GM12891 (cell line): Measurements from ENCODE around the gene CEND1.

ENCODE experiments used
- DNase-seq: peaks from one replicate; pipeline ENCODE4 v3.0.0; 2011; ENCODE audit warnings: low spot score; ENCODE audit not compliant: insufficient read length
- FAIRE-seq: peaks from 2 replicates; lab custom pipeline; 2011; peaks lifted over from hg19 to GRCh38; lab: Jason Lieb, UNC
- PAX5 ChIP-seq: IDR thresholded peaks from 2 replicates; pipeline ENCODE4 v1.6.1; 2011; ENCODE audit warnings: low read length, moderate library complexity, mild to moderate bottlenecking; ENCODE audit not compliant: insufficient read depth, severe bottlenecking
- POLR2A ChIP-seq: IDR thresholded peaks from 2 replicates; pipeline ENCODE4 v1.6.1; 2011; ENCODE audit warnings: low read depth, low read length, control low read depth
- POLR2AphosphoS5 ChIP-seq: IDR thresholded peaks from 2 replicates; pipeline ENCODE4 v1.6.1; 2011; ENCODE audit warnings: low read depth, low read length, control low read depth
- POU2F2 ChIP-seq: IDR thresholded peaks from 2 replicates; pipeline ENCODE4 v1.6.1; 2011; ENCODE audit warnings: low read depth, mild to moderate bottlenecking, control low read depth, low read length, moderate library complexity
- SPI1 ChIP-seq: IDR thresholded peaks from 2 replicates; pipeline ENCODE4 v1.6.1; 2011; ENCODE audit warnings: low read depth, low read length, control low read depth
- TAF1 ChIP-seq: IDR thresholded peaks from 2 replicates; pipeline ENCODE4 v1.6.1; 2011; ENCODE audit warnings: low read depth, low read length, control low read depth

CEND1 gene

DNA sequence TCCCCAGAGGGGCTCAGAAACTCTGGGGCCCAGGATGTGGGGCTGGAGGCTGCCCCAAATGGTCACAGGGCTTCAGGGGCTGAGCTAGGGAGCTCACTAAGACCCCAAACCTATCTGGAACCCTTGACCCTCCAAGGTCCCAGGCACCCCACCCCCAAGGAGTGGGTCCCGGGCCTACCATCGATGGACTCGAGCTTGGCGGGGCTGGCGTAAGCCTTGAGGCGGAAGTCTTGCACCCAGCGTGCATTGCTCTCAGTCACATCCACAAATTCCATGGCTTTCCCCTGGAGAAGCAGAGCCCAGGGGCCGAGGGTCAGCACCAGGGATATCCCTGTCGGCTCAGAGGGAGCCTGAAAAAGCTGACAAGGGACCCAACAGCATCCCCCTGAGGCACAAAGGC lies 16.1 kb downstream of the CEND1 start:
- TF ChIP-seq PAX5 (no peak), SPI1 (no peak), POU2F2 (no peak), TAF1 (no peak), POLR2A (no peak), POLR2AphosphoS5 (no peak)
- no peak for DNase-seq
- no peak for FAIRE-seq

- DNase-seq: no peak
These were observed 16.5 kb downstream of the CEND1 start for GRCh38 chr11:773425-773824.

DNA sequence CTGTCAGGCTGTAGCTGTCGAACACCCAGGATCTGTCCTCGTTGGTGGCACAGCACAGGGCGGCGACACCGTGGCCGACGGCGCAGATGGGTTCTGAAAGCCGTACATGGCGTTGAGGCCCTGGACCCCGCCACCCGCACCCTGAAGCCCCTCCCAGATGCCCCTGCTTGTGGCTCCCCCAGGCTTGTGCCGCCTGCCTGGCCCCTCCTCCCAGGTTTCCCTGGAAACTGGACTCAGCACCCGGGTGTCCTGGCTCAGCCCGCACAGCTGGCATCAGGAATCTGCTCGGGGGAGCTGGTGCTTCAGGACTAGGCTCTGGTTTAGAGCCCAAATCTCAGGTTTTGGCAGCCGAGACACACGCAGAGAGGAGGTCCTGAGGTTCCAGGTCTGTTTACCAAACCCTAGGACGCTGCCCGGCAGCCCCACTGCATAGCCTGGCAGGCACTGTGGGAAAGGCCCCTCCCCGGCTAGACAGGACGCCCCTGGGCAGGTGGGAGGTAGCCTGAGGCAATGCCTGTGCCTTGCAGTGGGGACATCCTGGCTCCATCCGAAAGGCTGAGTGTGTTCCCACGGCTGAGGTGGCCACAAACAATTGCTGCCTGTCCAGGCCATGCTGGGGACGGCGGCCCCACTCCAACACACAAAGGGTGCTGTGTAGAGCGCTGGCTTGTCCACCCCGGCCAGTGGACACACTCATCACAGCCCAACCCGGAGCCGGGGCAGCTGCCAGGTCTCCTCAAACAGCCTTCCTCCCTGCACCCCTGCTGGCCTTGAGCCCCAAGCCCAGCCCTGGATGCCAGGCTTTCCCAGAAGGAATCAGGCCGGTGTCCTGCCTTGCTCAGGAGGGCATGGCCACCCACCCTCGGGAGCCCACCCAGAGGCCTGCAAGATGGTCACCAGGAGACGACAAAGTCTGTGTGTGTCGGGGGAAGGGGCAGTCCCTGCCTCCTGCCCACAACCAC lies 17.2 kb downstream of the CEND1 start:
- no peak for TF ChIP-seq PAX5
- no peak for TF ChIP-seq POU2F2
- TF ChIP-seq POLR2AphosphoS5: no peak
- no peak for TF ChIP-seq POLR2A
- TF ChIP-seq SPI1: no peak
- no peak for TF ChIP-seq TAF1
- no peak for DNase-seq
- FAIRE-seq: no peak

More at GRCh38 chr11:773425-773824, 16.5 kb downstream of the CEND1 start:
- TF ChIP-seq POLR2A: no peak
- no peak for TF ChIP-seq POU2F2
- no peak for TF ChIP-seq TAF1
- no peak for TF ChIP-seq SPI1
- no peak for TF ChIP-seq POLR2AphosphoS5
- no peak for TF ChIP-seq PAX5
- FAIRE-seq: no peak

- TF ChIP-seq SPI1: no peak
- TF ChIP-seq PAX5: no peak
- TF ChIP-seq POU2F2: no peak
- TF ChIP-seq POLR2AphosphoS5: no peak
- no peak for TF ChIP-seq TAF1
- TF ChIP-seq POLR2A: no peak
- DNase-seq: no peak
- FAIRE-seq: no peak
These were observed 18.2 kb downstream of the CEND1 start for GRCh38 chr11:771617-772204.

- TF ChIP-seq TAF1 (no peak), POU2F2 (no peak), PAX5 (no peak), POLR2AphosphoS5 (no peak), POLR2A (no peak), SPI1 (no peak)
- DNase-seq (no peak), FAIRE-seq (no peak)
These were observed 19.0 kb downstream of the CEND1 start for GRCh38 chr11:770642-771616.

GRCh38 chr11:769887-770641 lies 19.8 kb downstream of the CEND1 start:
- DNase-seq (no peak), FAIRE-seq (no peak)
- TF ChIP-seq POLR2AphosphoS5 (0 out of 2 replicates have a peak, but pooled peaks have one; percentile 7), PAX5 (no peak)

DNA sequence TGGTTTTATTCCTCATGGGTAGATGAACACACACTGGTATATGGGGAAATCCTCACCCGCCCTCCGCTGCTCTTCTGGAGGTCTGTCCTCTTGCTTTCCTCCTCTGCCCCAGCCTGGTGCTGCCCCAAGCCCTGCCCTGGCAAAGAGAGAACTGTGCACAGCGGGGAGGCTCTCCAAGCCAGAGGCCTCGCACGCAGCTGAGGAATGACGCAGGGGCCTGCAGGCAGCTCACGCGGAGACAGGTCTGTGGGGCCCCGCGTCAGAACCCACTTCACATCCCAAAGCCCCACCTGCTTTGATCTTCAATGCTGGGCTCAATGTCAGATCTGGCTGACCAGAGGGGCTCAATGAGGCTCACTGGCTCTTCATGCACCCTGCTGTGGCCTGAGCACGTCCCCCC lies 22.7 kb downstream of the CEND1 start:
- no peak for FAIRE-seq
- DNase-seq: no peak
- TF ChIP-seq POU2F2 (no peak), POLR2A (peak; percentile 31; the same call in 1 of the 2 replicates)

DNA sequence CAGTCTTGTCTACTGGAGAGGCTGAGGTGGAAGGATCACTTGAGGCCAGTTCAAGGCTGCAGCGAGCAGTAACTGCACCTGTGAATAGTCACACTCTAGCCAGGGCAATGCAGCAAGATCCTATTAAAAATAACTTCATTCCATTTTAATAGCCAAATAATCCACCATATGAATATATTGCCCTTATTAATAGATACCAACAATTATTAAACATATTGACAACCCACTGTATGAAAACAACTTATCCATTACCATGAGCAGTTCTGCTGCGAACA lies 23.0 kb downstream of the CEND1 start:
- TF ChIP-seq PAX5 (no peak), SPI1 (no peak), TAF1 (no peak), POLR2AphosphoS5 (no peak), POU2F2 (no peak), POLR2A (no peak)
- FAIRE-seq (no peak), DNase-seq (no peak)
